ENCODE results near the gene TAAR1.
A peak's percentile ranks its signal among the peaks of the same experiment; 100 is the strongest.
"Not testable (repeated sequence)": the region's sequence is repeated elsewhere in the genome, so short reads cannot be mapped to it uniquely, and the experiment has no call there.

The TAAR1 gene

DNA sequence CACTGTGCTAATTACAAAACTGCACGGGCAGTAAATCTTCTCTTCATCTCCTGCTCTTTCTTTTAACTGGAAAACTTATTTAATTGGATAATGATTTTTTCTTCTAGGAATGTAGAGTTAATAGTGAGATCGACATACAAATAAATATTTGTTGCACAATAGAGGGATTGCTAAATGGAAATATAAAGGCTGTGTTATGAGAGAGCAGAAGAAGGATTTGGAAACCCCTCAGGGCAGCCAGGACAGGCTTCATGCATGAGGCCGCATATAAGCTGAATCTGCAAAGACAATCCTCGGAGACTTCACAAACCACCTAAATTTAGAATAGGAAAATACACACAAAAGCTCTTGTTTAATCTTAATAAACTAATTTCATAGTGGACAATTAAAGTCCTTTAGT is 2.9 kb upstream of the TAAR1 start:
- no peak for DNase-seq (ENCODE audit: low read depth)

DNA sequence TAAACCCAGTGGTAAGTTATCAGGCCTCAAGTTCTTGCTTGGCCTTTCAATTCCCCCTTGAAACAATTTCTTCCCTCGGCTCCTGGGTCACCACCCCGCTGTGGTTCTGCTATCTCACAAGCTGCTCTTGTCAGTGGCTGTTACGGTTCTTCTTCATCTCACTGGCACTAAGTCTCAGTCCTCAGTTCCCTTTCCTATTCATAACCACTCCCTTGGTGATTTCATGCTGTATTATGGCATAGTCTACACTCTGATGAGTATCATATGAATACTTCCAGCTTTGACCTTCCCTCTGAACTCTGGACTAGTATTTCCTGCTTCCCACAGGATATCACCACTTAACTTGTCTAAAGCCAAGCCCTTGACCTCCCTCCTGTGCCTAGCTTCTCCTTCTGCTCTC is 7.9 kb downstream of the TAAR1 start:
- DNase-seq (ENCODE audit: low read depth) = no peak

GRCh38 chr6:132650429-132650828 is 8.6 kb downstream of the TAAR1 start:
- DNase-seq (ENCODE audit: low read depth) = no peak

DNA sequence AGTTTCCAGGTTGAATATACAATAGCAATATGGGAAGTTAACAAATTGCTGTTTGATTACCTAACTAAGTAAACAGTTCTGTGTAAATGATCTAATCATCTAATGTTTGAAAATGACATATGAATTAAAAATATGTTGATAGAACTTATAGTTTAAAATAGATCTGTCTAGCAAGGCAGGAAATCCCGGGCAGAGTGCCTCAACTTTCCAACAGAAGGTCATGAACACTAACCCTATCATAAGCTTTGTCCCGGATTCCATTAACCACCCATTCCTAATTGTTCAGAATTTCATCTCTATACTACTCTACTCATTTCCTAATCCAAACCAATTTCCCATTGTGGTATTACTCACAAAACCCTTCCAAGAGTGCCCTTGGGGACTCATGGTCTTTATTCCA is 10.2 kb downstream of the TAAR1 start:
- no peak for DNase-seq (ENCODE audit: low read depth)

- DNase-seq (ENCODE audit: low read depth) = peak; percentile 2
Measured at GRCh38 chr6:132648356-132648755, 10.6 kb downstream of the TAAR1 start.

GRCh38 chr6:132643547-132643946 is 15.4 kb downstream of the TAAR1 start:
- DNase-seq (ENCODE audit: low read depth) = no peak

- DNase-seq (ENCODE audit: low read depth) = not testable (repeated sequence)
Measured at GRCh38 chr6:132637135-132637534, 21.8 kb downstream of the TAAR1 start.

- DNase-seq (ENCODE audit: low read depth) = not testable (repeated sequence)
Measured at GRCh38 chr6:132635906-132636305, 23.1 kb downstream of the TAAR1 start.

DNA sequence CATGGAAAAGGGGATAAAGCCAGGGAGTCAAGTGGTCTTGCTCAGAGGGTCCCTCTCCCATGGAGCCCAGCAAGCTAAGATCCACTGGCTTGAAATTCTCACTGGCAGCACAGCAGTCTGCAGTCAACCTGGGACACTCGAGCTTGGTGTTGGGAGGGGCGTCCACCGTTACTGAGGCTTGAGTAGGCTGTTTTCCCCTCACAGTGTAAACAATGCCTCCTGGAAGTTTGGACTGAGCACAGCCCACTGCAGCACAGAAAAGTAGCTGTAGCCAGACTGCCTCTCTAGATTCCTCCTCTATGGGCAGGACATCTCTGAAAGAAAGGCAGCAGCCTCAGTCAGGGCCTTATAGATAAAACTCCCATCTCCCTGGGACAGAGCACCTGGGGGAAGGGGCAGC is 23.7 kb downstream of the TAAR1 start:
- DNase-seq (ENCODE audit: low read depth) = not testable (repeated sequence)

DNA sequence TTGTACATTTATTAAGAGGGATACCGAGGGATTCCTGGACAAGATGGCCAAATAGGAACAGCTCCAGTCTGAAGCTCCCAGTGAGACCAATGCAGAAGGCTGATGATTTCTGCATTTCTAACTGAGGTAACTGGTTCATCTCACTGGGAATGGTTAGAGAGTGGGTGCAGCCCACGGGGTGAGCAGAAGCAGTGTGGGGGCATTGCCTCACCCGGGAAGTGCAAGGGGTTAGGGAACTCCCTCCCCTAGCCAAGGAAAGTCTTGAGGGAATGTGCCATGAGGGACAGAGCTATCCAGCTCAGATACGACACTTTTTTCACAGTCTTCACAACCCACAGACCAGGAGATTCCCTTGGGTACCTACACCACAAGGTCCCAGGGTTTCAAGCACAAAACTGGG is 24.2 kb downstream of the TAAR1 start:
- no peak for DNase-seq (ENCODE audit: low read depth)

DNA sequence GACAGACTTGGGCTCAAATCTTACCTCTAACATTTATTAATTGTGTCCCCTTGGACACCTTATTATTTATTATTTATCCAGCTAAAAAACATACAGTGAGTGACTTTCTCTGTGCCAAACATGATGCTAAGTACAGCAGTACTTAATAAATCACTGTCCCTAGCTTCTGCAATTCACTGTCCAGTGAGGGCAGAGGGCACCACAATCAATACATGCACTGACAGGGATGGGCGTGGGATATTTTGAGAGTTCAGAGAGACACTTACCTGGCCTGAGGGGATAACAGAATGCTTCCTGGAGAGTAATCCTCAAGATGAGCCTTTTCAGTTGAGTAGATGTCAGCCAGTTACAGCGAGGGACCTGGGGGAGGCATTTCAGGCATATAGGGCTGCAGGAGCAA is 25.6 kb downstream of the TAAR1 start:
- DNase-seq (ENCODE audit: low read depth) = no peak

DNA sequence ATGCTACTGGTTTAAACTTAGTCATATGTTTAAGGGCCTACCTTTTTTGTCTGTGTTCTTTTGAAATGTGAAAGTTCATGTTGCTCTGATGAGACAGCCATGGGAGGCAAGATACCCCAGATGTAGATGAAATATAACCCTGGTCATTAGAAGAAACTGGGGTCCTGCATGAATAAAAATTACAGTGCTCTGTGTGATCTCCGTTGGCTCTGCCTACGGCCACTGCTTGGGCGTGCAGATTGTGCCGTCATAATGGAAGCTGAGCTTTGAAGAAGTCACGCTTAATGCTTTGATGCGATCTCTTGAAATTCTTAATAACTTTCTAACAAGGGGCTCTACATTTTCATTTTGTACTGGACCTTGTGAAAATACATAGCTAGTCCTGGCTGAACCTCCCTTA is 34.8 kb downstream of the TAAR1 start, which contains the start of gene TAAR2:
Gene TAAR2, minus strand, starts transcription at position 101 of the 400 bp plus-strand sequence. Its CDS starts 0 bp downstream, at position 101.
- DNase-seq (ENCODE audit: low read depth) = no peak

- no peak for DNase-seq (ENCODE audit: low read depth)
Measured at GRCh38 chr6:132623106-132623845, 35.7 kb downstream of the TAAR1 start.

GRCh38 chr6:132616677-132617076 is 42.3 kb downstream of the TAAR1 start:
- DNase-seq (ENCODE audit: low read depth) = no peak

DNA sequence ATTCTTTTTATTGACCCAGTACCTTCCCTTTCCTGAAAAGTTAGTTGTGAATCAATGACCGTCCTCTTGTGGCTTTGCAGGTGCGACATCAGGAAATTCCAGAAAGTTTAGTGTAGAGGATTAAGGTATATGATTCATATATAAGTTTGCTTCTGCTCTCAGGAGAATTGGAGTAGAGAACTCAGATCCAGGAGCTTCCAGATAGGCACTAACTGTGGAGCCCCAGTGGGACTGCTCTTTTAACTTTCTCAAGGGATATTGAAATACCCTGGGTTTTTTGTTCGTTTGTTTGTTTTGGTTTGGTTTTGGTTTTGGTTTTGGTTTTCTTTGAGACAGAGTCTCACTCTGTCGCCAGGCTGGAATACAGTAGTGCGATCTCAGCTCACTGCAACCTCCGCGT is 44.4 kb downstream of the TAAR1 start:
- no peak for DNase-seq (ENCODE audit: low read depth)

GRCh38 chr6:132612449-132613108 is 46.4 kb downstream of the TAAR1 start:
- DNase-seq (ENCODE audit: low read depth) = no peak

DNA sequence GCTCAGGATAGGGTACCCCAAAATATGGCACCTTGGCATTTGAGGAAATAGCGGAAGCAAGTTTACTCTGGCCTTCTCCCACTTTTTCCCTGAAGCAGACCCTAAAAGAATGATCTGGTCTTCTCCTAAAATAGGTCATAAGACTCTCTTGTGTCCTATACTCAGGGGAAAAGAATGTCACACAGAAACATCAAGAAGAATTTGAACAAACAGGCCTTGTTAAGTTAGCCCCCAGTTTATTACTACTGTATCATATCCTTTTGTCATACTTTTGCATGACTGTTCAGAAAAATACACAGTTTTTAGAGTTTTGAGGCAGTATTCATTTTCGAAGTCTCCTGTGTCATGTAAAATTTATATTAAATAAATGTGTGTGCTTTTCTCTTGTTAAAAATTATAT is 47.4 kb downstream of the TAAR1 start:
- DNase-seq (ENCODE audit: low read depth) = no peak

- no peak for DNase-seq (ENCODE audit: low read depth)
Measured at GRCh38 chr6:132607544-132608233, 51.3 kb downstream of the TAAR1 start.

GRCh38 chr6:132604635-132605152 is 54.3 kb downstream of the TAAR1 start:
- no peak for DNase-seq (ENCODE audit: low read depth)

GRCh38 chr6:132600900-132601299 is 58.1 kb downstream of the TAAR1 start:
- not testable (repeated sequence) for DNase-seq (ENCODE audit: low read depth)

DNA sequence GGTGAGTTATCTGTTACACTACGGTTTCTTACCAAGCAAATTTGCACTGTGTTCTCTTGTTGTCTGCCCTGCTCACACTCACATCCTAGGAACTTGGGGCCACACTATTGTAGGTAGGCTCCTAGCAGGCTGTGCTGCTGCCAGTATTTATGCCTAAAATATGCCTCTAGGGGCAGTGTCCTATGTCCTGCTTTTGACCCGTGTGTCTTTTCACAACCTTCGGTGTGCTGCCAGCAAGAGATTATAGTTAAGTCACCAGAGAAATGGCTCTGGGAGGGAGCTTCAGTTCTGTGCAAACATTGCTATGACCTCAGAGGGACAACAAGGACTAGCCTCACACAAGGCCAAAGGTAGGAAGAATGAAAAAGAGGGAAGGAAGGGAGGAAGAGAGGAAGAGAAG is 60.5 kb downstream of the TAAR1 start:
- DNase-seq (ENCODE audit: low read depth) = no peak

GRCh38 chr6:132596201-132596600 is 62.8 kb downstream of the TAAR1 start:
- DNase-seq (ENCODE audit: low read depth) = no peak
